GM21737 (cell line): ENCODE results near the gene CFC1.
"Not testable (repeated sequence)": the region's sequence is repeated elsewhere in the genome, so short reads cannot be mapped to it uniquely, and the experiment has no call there.

Experiments
- ATAC-seq: cut with Tn5 transposase; IDR thresholded peaks from one replicate; pipeline ENCODE4 v1.9.1; 2021; ENCODE audit warnings: mild to moderate bottlenecking, moderate library complexity; ENCODE audit not compliant: unreplicated experiment

CFC1 gene

DNA sequence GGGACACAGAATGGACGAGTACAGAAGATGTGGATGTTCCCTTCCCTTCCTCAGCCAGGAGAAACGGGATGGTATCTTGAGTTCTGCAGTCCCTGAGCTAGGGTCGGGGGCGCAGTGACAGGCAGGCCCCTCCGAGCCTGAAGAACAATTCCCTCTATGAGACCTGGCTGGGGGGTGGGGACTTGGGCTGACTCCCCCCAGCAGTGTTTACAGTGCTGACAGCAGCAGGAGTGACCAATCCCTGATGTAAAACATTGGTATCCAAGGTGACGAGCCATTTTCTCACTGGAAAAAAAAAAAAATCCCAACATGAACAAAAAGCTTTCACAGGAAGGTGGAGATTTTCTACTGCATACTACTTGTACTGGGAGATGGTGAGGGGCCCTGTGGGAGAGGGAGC is at the start of gene CFC1:
CFC1 (minus strand) TSS at position 183 of the 400 bp plus-strand sequence. CDS start 288 bp downstream, outside the sequence.
- ATAC-seq = not testable (repeated sequence)

DNA sequence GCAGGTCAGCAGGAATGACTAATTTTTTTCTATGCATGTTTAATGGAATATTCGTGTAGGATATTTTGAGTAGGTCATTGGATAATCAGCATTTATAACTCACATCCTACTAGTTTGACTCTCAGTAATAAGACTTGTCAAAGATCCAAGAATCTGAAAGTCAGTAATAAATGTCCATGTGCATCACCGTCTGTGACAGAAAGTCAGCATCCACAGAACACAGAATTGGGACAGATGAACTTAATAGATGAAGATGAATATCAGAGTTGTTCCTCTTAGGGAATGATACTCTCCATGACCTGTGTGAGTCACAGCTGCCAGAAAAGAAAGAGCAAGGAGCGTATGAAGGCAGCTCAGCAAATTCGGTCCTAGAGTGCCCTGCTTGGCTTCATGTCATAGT is 42.3 kb upstream of the CFC1 start:
- ATAC-seq = not testable (repeated sequence)

DNA sequence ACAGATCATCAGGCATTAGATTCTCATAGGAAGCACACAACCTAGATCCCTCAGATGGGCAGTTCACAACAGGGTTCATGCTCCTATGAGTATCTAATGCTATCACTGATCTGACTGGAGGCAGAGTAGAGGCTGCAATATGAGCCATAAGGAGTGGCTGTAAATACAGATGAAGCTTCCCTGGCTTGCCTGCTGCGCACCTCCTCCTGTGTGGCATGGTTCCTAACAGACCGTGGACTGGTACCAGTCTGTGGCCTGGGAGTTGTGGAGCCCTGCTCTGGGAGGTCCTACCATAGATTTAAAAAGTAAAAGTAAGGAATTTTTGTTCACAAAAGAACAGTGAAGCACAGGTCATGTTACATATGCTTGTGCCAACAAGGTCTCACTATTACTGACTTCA is 39.6 kb upstream of the CFC1 start:
- ATAC-seq = not testable (repeated sequence)

DNA sequence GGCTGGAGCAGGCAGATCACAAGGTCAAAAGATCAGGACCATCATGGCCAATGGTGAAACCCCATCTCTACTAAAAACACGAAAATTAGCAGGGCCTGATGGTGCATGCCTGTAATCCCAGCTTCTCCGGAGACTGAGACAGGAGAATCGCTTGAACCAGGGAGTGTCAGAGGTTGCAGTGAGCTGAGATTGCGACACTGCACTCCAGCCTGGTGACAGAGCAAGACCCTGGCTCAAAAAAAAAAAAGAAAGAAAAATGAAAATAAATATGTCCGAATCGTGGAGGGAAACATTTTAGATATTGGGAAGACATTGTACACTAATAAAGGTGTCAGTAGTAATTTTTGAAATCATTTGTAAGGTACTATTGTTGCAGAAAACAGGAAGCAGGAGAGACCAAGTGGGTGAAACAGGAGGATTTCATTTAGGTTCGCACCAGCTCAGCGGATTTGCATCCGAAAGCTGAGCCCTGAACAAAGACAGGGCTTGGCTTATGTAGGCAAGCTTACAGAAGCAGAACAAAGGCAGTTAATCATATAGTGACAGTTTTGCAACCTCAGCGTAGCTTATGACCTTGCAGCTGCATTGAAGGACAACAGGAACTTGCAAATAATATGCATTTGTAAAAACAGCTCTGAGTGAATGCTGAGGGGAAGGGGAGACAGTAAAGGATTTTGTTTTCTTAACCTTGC is 29.6 kb upstream of the CFC1 start:
- ATAC-seq = not testable (repeated sequence)

DNA sequence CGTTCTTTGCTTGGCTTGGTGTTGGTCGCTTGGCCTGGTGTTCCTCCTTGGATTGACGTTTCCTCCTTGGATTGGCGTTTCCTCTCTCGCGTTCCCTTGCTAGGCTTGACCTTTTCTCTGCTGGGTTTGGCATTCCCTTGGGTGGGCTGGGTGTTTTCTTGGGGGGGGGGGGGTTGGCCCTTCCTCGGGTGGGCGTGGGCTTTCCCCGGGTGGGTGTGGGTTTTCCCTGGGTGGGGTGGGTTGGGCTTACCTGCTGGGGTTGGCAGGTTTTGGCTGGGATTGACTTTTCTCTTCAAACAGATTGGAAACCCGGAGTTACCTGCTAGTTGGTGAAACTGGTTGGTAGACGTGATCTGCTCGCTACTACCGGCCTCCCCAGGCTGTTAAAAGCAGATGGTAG is 11.8 kb upstream of the CFC1 start, which contains the start of gene POTEJ:
POTEJ (plus strand) TSS at position 301 of the 400 bp plus-strand sequence; CDS start at position 394, 93 bp downstream.
- not testable (repeated sequence) for ATAC-seq

DNA sequence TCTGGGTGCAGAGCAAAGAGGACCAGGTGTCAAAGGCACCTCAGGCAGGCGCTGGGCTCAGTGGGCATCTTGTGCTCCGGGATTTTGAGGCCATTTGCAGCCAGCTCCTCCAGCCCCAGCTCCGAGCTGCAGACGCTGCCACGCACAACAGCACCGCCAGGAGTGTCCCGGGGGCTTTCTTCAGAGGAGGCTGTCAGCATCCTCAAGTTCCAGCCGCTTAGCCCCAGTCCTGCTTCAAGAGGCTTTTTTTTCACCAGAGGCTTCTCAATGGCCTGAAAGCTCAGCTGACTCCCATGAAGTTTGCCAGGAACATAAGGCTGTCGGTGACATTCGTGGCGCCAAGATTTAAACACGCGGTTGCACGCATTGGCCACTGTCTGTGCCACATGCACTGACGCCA is 11.1 kb upstream of the CFC1 start:
- ATAC-seq = not testable (repeated sequence)

DNA sequence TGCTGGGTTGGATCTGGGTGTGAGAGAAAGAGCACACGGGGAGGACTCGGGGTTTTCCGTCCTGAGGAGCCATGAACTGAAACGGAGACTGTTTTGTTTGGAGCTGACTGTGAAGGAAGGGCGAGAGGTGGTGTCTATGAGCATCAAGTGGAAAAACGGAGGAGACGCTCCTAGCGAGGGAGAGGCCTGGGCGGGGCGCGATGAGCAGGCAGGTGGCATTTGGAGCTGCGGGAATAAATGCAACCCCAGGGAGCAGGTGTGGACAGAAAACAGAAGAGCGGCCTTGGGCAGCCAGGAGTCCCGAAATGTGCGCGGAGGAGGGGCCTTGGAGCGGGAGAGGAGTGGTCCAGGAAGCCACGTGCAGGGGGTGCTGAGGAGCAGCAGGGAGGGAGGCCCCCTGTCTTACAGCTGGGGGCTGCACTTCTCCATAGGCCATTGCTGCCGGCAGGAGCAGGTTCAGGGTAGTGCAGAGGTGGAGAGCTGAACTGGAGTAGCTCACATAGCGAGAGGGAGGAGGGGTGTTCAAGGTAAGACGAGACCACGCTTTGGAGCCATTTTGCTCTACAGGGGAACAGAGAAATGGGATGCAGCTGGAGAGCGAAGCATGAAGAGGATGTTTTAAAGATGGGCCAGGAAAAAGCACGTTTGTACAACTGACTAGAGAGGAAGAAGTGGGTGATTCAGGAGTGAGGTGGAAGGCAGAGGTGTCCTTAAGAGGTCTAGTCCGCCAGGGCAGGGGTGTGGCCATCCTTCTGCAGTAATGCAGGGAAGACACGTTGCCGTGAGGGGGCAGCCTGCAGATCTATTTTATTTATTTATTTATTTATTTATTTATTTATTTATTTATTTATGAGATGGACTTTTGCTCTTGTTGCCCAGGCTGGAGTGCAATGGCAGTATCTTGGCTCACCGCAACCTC is 9.9 kb upstream of the CFC1 start:
- not testable (repeated sequence) for ATAC-seq

DNA sequence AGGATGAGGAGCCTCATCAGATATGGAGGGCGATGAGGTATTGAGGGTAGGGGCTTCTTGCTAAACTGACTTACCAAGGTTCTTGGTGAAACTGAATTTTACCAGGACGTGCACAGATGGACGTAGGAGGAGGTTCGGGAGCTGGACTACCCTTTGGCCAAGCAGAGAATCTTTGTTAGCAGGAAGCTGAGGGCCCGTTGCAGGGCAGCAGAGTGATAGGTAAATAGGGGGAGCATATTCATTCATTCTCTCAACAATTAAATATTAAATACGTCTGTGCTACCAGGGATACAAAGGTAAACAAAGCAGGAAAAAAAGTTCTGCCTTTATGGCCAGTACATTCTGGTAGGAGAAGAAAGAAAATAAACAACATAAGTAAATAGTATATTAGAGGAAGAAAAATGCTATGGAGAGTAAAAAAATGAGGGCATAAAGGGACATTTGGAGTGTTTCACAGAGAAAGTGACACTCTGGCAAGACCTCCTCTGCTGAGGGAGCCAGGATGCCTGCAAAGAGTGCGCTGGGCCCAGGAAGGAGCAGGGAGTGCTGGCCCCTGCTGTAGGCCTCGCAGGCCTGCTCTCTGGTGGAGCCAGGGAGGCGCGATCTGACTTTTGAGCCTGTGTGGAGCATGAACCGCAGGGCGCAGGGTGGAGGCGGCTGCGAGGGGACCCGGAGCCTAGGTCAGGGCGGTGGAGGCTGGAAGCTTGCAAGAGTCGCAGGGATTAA is 9.1 kb upstream of the CFC1 start:
- ATAC-seq = not testable (repeated sequence)

DNA sequence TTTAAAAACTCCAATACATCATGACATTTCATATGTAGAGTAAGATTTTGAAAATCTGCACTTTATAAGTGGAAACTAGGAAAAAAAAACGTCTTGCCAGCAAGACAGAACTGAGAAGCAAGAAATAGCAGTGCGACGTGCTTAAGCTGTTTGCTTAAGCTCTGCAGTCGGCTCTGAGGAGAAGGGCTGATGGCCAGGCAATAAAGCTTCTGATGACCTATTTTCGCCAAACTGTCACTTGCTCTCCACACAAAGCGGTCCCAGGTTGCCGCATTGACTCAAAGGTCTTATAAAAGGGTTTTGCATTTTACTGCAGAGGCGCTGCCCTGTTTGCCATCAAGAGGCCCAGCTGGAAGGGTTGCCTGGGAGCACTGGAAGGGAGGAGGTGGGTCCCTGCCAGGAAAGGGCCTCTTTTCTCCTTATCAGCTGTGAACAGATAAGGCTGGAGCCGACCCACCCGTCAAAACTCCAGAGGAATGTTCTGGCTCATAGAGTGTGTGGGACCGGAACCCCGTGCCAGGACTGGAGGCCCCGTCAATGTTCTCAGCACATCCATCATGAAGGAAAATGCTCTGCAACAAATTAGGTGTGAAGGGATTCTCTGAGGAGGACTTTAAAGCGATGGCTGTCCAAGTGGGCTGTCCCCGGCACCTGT is 2.4 kb upstream of the CFC1 start:
- ATAC-seq = not testable (repeated sequence)

DNA sequence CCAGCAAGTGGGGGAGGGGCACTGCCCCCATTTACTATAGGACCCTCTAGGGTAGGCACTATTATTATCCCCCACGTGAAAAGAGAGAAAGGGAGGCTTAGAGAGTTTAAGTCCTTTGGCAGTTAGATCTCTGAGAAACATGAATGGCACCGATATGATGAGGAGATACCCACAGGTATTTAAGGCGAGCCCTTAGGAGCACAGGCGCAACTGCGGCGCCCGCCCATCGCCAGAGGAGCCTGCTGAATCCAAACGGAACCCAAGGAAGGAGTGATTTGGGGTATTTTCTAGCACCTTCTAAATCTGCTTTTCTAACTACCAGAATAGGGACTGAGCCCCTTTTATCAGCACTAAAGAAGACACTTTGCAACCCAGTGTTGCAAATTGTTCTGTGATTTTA is 551 bp upstream of the CFC1 start:
- ATAC-seq = not testable (repeated sequence)

DNA sequence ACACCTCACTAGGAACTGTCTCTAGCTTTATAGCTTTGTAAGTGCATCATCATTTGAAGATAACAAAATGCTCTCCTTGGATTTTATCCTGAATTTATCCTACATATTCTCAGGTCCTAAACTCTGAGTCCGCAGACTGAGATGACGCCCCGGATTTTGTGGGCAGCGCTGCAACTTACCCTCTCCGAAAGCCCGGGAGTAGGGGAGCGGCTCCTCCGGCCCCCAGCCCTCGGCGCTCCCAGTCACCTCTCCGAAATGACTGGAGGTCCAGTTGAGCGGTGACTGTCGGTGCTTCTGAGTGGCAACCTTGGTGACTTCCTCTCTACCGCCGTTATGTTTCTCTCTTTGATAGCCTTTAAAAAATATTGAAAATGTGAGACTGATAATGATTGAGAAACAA is 912 bp downstream of the CFC1 start:
- ATAC-seq = not testable (repeated sequence)

DNA sequence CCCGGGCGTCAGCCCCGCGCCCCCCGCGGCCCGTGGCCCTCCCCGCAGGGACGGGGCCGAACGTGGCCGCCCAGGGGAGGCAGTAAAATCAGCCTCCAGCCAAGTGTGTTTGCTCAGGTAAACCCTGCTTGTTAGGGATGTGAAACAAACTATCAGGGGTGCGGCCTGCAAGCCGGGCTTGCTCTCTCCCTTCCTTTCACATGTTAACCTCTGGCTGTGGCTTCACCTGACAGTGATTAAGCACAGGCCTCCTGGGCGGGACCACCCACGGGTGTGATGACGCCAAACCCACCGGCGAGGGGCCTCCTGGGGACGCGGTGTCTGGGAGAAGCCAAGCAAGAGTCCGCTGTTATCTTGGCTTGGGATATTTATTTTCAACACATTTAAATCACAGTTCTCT is 1.4 kb downstream of the CFC1 start:
- not testable (repeated sequence) for ATAC-seq

DNA sequence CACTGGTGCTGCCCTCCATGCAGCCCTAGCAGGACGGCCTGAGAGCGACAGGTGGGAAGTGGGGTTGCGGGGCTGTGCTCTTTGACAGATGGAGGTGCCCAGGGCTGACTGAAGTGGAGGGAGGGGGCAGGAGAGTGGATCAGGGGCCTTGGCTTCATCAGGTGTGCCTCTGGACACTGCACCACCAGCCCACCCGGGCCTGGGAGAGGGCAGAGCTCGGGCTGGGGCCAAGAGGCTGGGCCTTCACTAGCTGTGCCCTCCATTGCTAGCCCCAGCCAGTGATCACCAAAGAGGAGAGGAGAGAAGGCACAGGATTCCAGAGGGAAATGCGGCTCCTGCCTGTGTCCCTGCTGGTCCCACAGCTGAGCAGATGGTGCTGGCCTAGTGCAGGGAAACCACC is 2.6 kb downstream of the CFC1 start:
- ATAC-seq = not testable (repeated sequence)

DNA sequence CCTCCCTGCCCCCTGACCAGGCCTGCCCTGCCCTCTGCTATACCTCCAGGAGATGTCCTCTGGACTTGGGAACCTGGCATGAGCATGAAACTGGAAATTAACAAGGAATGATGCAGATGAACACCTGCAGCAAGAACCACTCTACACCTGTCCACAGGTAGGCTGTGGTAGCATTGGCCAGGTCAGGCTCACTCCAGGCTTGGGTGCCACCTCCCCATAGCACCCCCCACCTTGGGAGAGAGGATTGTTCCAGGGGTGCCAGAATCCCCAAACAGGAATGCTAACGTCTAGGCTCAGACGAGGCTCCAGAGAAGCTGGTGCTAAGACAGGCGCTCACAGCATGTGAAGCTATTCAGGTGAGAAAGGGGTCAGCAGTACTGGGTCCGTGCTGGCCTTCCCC is 5.4 kb downstream of the CFC1 start:
- not testable (repeated sequence) for ATAC-seq

DNA sequence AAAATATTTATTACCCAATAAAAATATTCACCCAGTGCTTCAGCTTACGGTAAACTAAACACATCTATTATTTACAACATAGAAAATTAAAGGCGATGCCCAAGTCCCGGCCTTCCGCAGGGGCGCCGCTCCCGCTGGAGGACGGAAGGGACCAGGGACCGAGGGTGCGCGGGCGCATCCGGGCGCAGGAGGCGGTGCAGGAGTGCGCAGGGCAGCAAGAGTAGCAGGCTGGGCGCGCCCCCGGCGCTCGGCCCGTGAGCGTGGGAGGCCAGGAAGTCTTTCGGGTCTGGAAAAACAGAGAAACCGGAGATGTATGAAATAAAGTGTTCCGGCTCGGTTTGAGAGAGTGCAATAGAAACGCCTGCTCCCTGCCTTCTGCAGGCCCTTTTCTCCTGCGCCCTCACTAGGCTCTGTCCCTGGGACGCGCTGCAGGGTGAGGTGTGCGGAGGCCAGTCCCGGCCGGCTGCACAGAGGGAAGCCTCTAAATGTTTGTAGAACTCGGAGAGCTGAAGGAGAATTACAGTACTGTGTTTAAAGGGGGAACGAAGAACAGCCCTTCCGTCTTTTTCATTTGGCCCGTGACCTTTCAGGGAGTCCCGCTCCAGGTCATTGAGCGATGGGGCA is 6.5 kb downstream of the CFC1 start:
- ATAC-seq = not testable (repeated sequence)

DNA sequence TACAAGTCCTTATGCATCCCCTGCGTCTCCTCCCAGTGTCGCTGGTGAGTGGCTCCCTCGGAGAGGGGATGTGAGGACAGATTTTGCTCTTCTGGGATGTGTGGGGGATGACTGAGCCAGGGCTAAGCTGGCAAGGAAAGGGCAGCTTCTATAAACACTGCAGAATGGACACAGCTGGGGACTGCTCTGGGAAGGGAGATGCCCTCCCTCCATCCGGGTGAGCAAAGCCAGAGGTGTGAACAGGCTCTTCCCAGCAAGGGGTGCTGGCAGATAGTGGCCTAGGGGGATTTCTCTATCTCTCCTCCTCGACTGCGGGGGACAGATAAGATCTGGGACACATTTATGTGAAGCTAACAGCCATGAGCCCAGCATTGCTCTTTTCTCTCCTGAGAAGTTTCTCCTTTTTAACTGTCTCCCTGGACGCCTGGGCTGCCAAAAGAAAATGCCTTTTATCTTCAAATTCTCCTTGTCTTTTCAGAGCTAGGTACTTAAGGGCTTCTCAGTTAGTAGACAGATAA is 8.5 kb downstream of the CFC1 start:
- ATAC-seq = not testable (repeated sequence)

DNA sequence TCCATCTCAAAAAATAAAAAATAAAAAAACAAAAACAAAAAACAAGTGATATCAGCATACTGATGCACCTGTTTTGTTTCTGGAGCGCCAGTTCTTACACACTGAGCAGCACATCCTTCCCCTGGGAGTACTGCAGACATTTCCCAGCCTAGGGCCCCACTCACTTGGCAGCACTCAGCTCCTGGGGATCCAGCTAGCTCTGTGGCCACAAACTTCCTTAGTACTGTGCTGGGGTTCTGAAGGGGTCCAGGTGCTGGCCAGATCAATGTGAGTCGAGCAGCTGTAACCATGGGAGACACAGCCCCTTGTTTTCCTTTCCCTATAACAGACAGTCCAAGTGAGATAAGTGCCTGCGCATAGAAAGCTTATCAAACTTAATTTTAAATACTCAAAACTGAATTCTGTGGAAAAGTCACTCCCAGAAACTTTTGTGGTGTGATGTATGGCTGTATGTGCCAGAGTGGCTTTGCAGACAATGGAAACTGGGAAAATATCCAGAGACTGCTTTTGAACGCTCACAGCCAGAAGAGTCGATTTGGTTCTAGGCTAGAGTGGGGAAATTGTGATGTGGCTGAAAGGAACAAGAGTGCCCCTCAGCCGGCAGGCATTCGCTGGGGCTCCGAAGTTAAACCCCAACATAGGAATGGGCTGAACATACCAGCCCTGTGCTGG is 9.1 kb downstream of the CFC1 start:
- ATAC-seq = not testable (repeated sequence)

DNA sequence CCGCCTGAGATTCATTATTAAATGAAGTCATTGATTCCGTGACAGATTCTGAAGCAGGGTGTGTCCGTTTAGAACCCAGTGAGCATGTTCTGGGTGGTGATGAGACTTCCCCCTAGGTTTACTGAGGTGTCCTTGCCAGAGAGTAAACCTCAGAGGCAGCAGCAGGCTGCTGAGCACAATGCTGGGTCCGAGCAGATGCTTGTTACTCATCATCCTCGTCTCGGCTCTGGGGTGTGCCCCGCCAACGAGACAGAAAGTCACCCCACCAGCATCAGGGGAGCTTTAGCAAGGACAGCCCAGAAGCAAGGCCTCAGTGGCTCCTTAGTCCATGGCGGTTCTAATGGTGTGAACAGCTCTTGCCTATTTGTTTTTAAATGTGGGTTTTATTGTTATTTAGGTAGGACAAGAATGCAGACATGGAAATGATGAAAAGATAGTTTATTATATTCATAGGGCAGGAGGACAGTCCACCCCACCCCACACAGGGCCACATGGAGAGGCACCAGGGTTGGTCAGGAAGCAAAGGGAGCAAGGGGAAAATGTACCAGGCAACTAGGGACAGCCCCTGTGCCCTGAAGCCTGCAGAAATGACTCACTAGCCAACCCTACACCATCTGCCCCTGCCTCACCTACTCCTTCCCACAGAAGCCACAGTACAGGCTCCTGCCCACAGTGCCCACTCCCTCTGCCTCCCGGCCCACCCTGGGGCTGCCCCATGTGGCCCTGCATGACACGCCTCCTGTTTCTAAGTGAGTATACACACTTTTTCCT is 10.5 kb downstream of the CFC1 start:
- ATAC-seq = peak; percentile 69

DNA sequence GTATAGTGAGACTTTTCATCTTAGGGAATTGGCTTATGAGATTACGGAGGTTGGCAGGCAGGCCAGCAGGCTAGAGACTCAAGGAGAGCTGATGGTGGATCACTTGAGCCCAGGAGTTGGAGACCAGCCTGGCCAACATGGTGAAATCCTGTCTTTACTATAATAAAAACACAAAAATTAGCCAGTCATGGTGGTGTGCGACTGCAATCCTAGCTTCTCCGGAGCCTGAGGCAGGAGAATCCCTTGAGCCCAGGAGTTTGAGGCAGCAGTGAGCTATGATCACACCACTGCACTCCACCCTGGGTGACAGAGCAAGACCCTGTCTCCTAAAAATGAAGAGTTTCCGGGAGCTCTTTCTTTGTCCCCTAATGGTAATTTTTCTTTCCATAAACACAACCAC is 14.6 kb downstream of the CFC1 start:
- ATAC-seq = not testable (repeated sequence)
